Activated CD4-positive, alpha-beta memory T cell treated with anti-CD3 and anti-CD28 coated beads for 36 hours (primary cell): Measurements from ENCODE around the gene TMEM185B. TPM values are rescaled to one million over a fixed set of nuclear protein-coding genes. Genes with fewer than 3 reads are reported as not detected.
"Not testable (repeated sequence)": the region's sequence is repeated elsewhere in the genome, so short reads cannot be mapped to it uniquely, and the experiment has no call there.

Experiments used
- CTCF ChIA-PET: fragments of 350-600 bp; sonication (Branson Sonifier 250); formaldehyde crosslinking; loops from one replicate; lab custom pipeline; 2021; ENCODE audit warnings: antibody characterized with exemption, inconsistent platforms; lab: Charles Lee
- POLR2A ChIA-PET: fragments of 350-600 bp; sonication (Branson Sonifier 250); formaldehyde crosslinking; loops from one replicate; lab custom pipeline; 2021; ENCODE audit warnings: antibody characterized with exemption; lab: Charles Lee
- DNase-seq: peaks from one replicate; pipeline ENCODE4 v3.0.0-alpha.2; 2020
- H3K27ac Mint-ChIP-seq: one replicate; pipeline ENCODE4 v1.8.0; 2021; ENCODE audit warnings: mixed read lengths
- H3K27me3 Mint-ChIP-seq: one replicate; pipeline ENCODE4 v1.8.0; 2021; ENCODE audit warnings: mixed read lengths
- H3K36me3 Mint-ChIP-seq: one replicate; pipeline ENCODE4 v1.8.0; 2021; ENCODE audit warnings: mixed read lengths
- H3K4me1 Mint-ChIP-seq: one replicate; pipeline ENCODE4 v1.8.0; 2021; ENCODE audit warnings: low read depth, mixed read lengths
- H3K4me3 Mint-ChIP-seq: one replicate; pipeline ENCODE4 v1.8.0; 2021; ENCODE audit warnings: mild to moderate bottlenecking, mixed read lengths
- H3K9me3 Mint-ChIP-seq: one replicate; pipeline ENCODE4 v1.8.0; 2021; ENCODE audit warnings: mixed read lengths
- intact Hi-C: fragments of 100-400 bp; cut with micrococcal nuclease; formaldehyde crosslinking; loops from one replicate; pipeline ENCODE4 v1.15.1; 2023
- total RNA-seq, 2 experiments: library from RNA; stranded (reverse); gene quantifications; one replicate each; pipeline ENCODE4 v1.2.3, GENCODE V29; 2021

TMEM185B gene
- total RNA-seq, 2 experiments from 2014 or later = 19.4 to 19.7 TPM

- POLR2A ChIA-PET = not testable (repeated sequence)
Observed at GRCh38 chr2:120259939-120260338, 36.7 kb upstream of the TMEM185B start.

GRCh38 chr2:120258196-120258595 lies 35.0 kb upstream of the TMEM185B start:
- H3K4me3 Mint-ChIP-seq = no peak overlapping the region
- intact Hi-C loops = no loop called here
- no peaks in the 10 kb centered on the region for H3K27me3 Mint-ChIP-seq
- POLR2A ChIA-PET = interaction anchor here (1.5 kb wide), 1 partner anchor 27 kb away, joined by 7 read pairs; no protein-coding TSS in a partner anchor
- peaks cover 48% of the 10 kb centered on the region for H3K4me1 Mint-ChIP-seq
- H3K27ac Mint-ChIP-seq = no peak overlapping the region
- peaks cover 32% of the 10 kb centered on the region for H3K36me3 Mint-ChIP-seq
- CTCF ChIA-PET = interaction anchor here (1.4 kb wide), 1 partner anchor 55 kb away, joined by 3 read pairs; no protein-coding TSS in a partner anchor
- peaks cover 10% of the 10 kb centered on the region for H3K9me3 Mint-ChIP-seq
- no peak for DNase-seq

More at GRCh38 chr2:120259939-120260338, 36.7 kb upstream of the TMEM185B start:
- H3K27ac Mint-ChIP-seq, CTCF ChIA-PET, DNase-seq, H3K4me3 Mint-ChIP-seq, H3K27me3 Mint-ChIP-seq: not testable (repeated sequence)
- H3K36me3 Mint-ChIP-seq = peaks cover 26% of the 10 kb centered on the region
- H3K9me3 Mint-ChIP-seq = peaks cover 10% of the 10 kb centered on the region
- intact Hi-C loops = loop anchor here (2.0 kb wide), 1 partner anchor 53 kb away; no protein-coding TSS in a partner anchor
- H3K4me1 Mint-ChIP-seq = peaks cover 38% of the 10 kb centered on the region

- no peak overlapping the region for H3K27ac Mint-ChIP-seq
- no peak overlapping the region for H3K4me3 Mint-ChIP-seq
Observed at GRCh38 chr2:120257522-120257921, 34.3 kb upstream of the TMEM185B start.

GRCh38 chr2:120256651-120257000 lies 33.4 kb upstream of the TMEM185B start:
- ChIA-PET CTCF (interaction anchor here (1.2 kb wide), 1 partner anchor 27 kb away, joined by 3 read pairs; no protein-coding TSS in a partner anchor), POLR2A (interaction anchor here (1.5 kb wide), 1 partner anchor 25 kb away, joined by 7 read pairs; no protein-coding TSS in a partner anchor)
- Mint-ChIP-seq H3K36me3 (peaks cover 32% of the 10 kb centered on the region), H3K4me3 (no peak overlapping the region), H3K4me1 (peaks cover 53% of the 10 kb centered on the region), H3K27me3 (no peaks in the 10 kb centered on the region), H3K27ac (no peak overlapping the region), H3K9me3 (peaks cover 10% of the 10 kb centered on the region)
- intact Hi-C loops = no loop called here
- no peak for DNase-seq

More at GRCh38 chr2:120257522-120257921, 34.3 kb upstream of the TMEM185B start:
- CTCF ChIA-PET = interaction anchor here (1.2 to 1.4 kb wide), 2 partner anchors 26 to 55 kb away, joined by 3 read pairs; no protein-coding TSS in a partner anchor
- POLR2A ChIA-PET = interaction anchor here (1.5 kb wide), 1 partner anchor 26 kb away, joined by 7 read pairs; no protein-coding TSS in a partner anchor
- no peaks in the 10 kb centered on the region for H3K27me3 Mint-ChIP-seq
- H3K4me1 Mint-ChIP-seq = peaks cover 48% of the 10 kb centered on the region
- peaks cover 32% of the 10 kb centered on the region for H3K36me3 Mint-ChIP-seq
- intact Hi-C loops = no loop called here
- peaks cover 10% of the 10 kb centered on the region for H3K9me3 Mint-ChIP-seq
- no peak for DNase-seq

GRCh38 chr2:120255986-120256650 lies 32.9 kb upstream of the TMEM185B start:
- Mint-ChIP-seq H3K9me3 (peaks cover 10% of the 10 kb centered on the region), H3K27me3 (no peaks in the 10 kb centered on the region), H3K36me3 (peaks cover 32% of the 10 kb centered on the region), H3K4me1 (peaks cover 54% of the 10 kb centered on the region), H3K4me3 (no peak overlapping the region), H3K27ac (no peak overlapping the region)
- DNase-seq = no peak
- intact Hi-C loops = no loop called here
- ChIA-PET CTCF (interaction anchor here (1.3 to 2.8 kb wide), 2 partner anchors 57 to 81 kb away, joined by 3 to 17 read pairs; no protein-coding TSS in a partner anchor), POLR2A (interaction anchor here (1.0 kb wide), 1 partner anchor 16 kb away, joined by 3 read pairs; no protein-coding TSS in a partner anchor)

GRCh38 chr2:120255071-120255470 lies 31.9 kb upstream of the TMEM185B start:
- CTCF ChIA-PET = interaction anchor here (1.3 to 2.8 kb wide), 2 partner anchors 58 to 80 kb away, joined by 3 to 17 read pairs; no protein-coding TSS in a partner anchor
- Mint-ChIP-seq H3K9me3 (peaks cover 3% of the 10 kb centered on the region), H3K27ac (no peak overlapping the region), H3K27me3 (no peaks in the 10 kb centered on the region), H3K4me3 (peak overlapping the region; percentile 7), H3K4me1 (peaks cover 54% of the 10 kb centered on the region), H3K36me3 (peaks cover 24% of the 10 kb centered on the region)
- no peak for DNase-seq
- intact Hi-C loops = no loop called here
- POLR2A ChIA-PET = interaction anchor here (1.0 kb wide), 1 partner anchor 15 kb away, joined by 3 read pairs; no protein-coding TSS in a partner anchor

- POLR2A ChIA-PET = no interaction called here
- peaks cover 21% of the 10 kb centered on the region for H3K36me3 Mint-ChIP-seq
Observed at GRCh38 chr2:120254178-120254577, 31.0 kb upstream of the TMEM185B start.

GRCh38 chr2:120253021-120253882 lies 30.1 kb upstream of the TMEM185B start:
- intact Hi-C loops = no loop called here

More at GRCh38 chr2:120254178-120254577, 31.0 kb upstream of the TMEM185B start:
- no peak for DNase-seq
- peaks cover 54% of the 10 kb centered on the region for H3K4me1 Mint-ChIP-seq
- peak overlapping the region; percentile 95 for H3K4me3 Mint-ChIP-seq
- no peaks in the 10 kb centered on the region for H3K9me3 Mint-ChIP-seq
- CTCF ChIA-PET = interaction anchor here (2.8 kb wide), 1 partner anchor 59 kb away, joined by 17 read pairs; no protein-coding TSS in a partner anchor
- intact Hi-C loops = no loop called here
- no peaks in the 10 kb centered on the region for H3K27me3 Mint-ChIP-seq
- no peak overlapping the region for H3K27ac Mint-ChIP-seq

GRCh38 chr2:120252225-120253020 lies 29.2 kb upstream of the TMEM185B start, which contains the start of gene RALB:
Gene RALB (plus strand): TSS chr2:120252852. CDS start chr2:120278665, 25,813 bp downstream.
- Mint-ChIP-seq H3K9me3 (no peaks in the 10 kb centered on the region), H3K4me3 (peak within 1 kb of the TSS; percentile 98), H3K27ac (peak within 1 kb of the TSS; percentile 83), H3K4me1 (peaks cover 43% of the 10 kb centered on the region), H3K27me3 (peaks cover 7% of the 10 kb centered on the region), H3K36me3 (peaks cover 12% of the 10 kb centered on the region)
- peak; percentile 99 for DNase-seq
- CTCF ChIA-PET = interaction anchor here (0.6 to 2.6 kb wide), 10 partner anchors 12 to 77 kb away, joined by 3 to 20 read pairs (median 4); partner anchors contain the start of gene TMEM185B
- intact Hi-C loops = loop anchor here (1.0 kb wide), 7 partner anchors 9 to 493 kb away; partner anchors contain the start of genes PTPN4 and TMEM185B
- POLR2A ChIA-PET = interaction anchor here (0.9 to 1.7 kb wide), 7 partner anchors 9 to 76 kb away, joined by 3 to 12 read pairs (median 4); partner anchors contain the start of gene TMEM185B

More at GRCh38 chr2:120253021-120253882, 30.1 kb upstream of the TMEM185B start:
- Mint-ChIP-seq H3K9me3 (no peaks in the 10 kb centered on the region), H3K27ac (peak overlapping the region; percentile 83), H3K4me1 (peaks cover 50% of the 10 kb centered on the region), H3K4me3 (peak overlapping the region; percentile 95), H3K27me3 (peaks cover 3% of the 10 kb centered on the region), H3K36me3 (peaks cover 14% of the 10 kb centered on the region)
- DNase-seq = peak; percentile 59
- ChIA-PET POLR2A (interaction anchor here (0.9 to 1.7 kb wide), 6 partner anchors 8 to 77 kb away, joined by 3 to 12 read pairs (median 4); no protein-coding TSS in a partner anchor), CTCF (interaction anchor here (1.1 to 2.8 kb wide), 6 partner anchors 13 to 77 kb away, joined by 4 to 20 read pairs (median 10); no protein-coding TSS in a partner anchor)

GRCh38 chr2:120251880-120252224 lies 28.7 kb upstream of the TMEM185B start:
- POLR2A ChIA-PET = interaction anchor here (0.9 to 1.7 kb wide), 7 partner anchors 9 to 75 kb away, joined by 3 to 12 read pairs (median 4); partner anchors contain the start of gene TMEM185B
- Mint-ChIP-seq H3K27me3 (peaks cover 7% of the 10 kb centered on the region), H3K27ac (peak overlapping the region; percentile 64), H3K4me3 (peak overlapping the region; percentile 98), H3K36me3 (peaks cover 12% of the 10 kb centered on the region), H3K4me1 (peaks cover 37% of the 10 kb centered on the region), H3K9me3 (no peaks in the 10 kb centered on the region)
- DNase-seq = no peak
- intact Hi-C loops = loop anchor here (1.0 kb wide), 7 partner anchors 9 to 493 kb away; partner anchors contain the start of genes PTPN4 and TMEM185B
- CTCF ChIA-PET = interaction anchor here (0.6 to 2.6 kb wide), 10 partner anchors 16 to 249 kb away, joined by 3 to 20 read pairs (median 4); partner anchors contain the start of gene TMEM185B
